PFSK-1 (cell line): ENCODE results near the gene UPF1.

Experiments used
- FOXP2 ChIP-seq: optimal IDR thresholded peaks from 2 replicates; pipeline ENCODE3; 2011; ENCODE audit warnings: borderline replicate concordance, control low read depth, inconsistent platforms; ENCODE audit not compliant: insufficient read depth; ENCODE audit errors: extremely low read length, extremely low read depth
- POLR2AphosphoS5 ChIP-seq: IDR thresholded peaks from 2 replicates; pipeline ENCODE4 v1.6.1; 2012; ENCODE audit warnings: low read depth, mild to moderate bottlenecking, control low read depth, low read length, moderate library complexity
- SIN3A ChIP-seq: IDR thresholded peaks from 2 replicates; pipeline ENCODE4 v1.6.1; 2012; ENCODE audit warnings: mild to moderate bottlenecking, low read length, moderate library complexity, borderline replicate concordance; ENCODE audit not compliant: insufficient read depth
- TAF1 ChIP-seq: IDR thresholded peaks from 2 replicates; pipeline ENCODE4 v1.6.1; 2012; ENCODE audit warnings: low read length, control low read depth, borderline replicate concordance; ENCODE audit not compliant: insufficient read depth
- TF ChIP-seq, protein P1 (sequence below), 2 experiments: IDR thresholded peaks; 2 replicates each; pipeline versions ENCODE4 v1.6.1 to v1.8.0; 2011 to 2012; ENCODE audit warnings: low read depth in 2 of 2, low read length in 2 of 2, control low read depth in 1 of 2, inconsistent platforms in 1 of 2, mild to moderate bottlenecking in 1 of 2, moderate library complexity in 1 of 2; ENCODE audit not compliant: insufficient read depth in 1 of 2

The UPF1 gene

DNA sequence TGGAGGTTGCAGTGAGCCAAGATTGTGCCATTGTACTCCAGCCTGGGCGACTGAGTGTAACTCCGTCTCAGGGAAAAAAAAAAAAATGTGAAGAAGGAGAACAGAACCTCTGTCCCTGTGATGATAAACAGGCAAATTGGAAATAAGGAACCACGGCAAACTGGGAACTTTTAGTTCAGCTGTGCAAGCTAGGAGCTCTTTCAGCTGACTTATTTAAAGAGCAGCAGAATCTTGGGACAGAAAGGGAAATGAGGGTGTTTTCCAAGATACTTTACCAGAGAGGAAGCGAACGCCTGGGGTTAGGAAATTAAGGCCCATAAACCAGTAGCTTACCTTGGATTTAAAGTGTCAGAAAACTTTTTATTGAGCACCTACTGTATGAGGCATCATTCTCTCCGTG is 3.0 kb upstream of the UPF1 start:
- no peak for TF ChIP-seq POLR2AphosphoS5

GRCh38 chr19:18830488-18830887 is 1.3 kb upstream of the UPF1 start:
- TF ChIP-seq TAF1, result no peak
- TF ChIP-seq, protein P1, sequence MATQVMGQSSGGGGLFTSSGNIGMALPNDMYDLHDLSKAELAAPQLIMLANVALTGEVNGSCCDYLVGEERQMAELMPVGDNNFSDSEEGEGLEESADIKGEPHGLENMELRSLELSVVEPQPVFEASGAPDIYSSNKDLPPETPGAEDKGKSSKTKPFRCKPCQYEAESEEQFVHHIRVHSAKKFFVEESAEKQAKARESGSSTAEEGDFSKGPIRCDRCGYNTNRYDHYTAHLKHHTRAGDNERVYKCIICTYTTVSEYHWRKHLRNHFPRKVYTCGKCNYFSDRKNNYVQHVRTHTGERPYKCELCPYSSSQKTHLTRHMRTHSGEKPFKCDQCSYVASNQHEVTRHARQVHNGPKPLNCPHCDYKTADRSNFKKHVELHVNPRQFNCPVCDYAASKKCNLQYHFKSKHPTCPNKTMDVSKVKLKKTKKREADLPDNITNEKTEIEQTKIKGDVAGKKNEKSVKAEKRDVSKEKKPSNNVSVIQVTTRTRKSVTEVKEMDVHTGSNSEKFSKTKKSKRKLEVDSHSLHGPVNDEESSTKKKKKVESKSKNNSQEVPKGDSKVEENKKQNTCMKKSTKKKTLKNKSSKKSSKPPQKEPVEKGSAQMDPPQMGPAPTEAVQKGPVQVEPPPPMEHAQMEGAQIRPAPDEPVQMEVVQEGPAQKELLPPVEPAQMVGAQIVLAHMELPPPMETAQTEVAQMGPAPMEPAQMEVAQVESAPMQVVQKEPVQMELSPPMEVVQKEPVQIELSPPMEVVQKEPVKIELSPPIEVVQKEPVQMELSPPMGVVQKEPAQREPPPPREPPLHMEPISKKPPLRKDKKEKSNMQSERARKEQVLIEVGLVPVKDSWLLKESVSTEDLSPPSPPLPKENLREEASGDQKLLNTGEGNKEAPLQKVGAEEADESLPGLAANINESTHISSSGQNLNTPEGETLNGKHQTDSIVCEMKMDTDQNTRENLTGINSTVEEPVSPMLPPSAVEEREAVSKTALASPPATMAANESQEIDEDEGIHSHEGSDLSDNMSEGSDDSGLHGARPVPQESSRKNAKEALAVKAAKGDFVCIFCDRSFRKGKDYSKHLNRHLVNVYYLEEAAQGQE (IDR thresholded peaks at IDR 0.05; ENCODE audit: insufficient read depth in 1 of 2, low read depth in 2 of 2, low read length in 2 of 2), result no peak

DNA sequence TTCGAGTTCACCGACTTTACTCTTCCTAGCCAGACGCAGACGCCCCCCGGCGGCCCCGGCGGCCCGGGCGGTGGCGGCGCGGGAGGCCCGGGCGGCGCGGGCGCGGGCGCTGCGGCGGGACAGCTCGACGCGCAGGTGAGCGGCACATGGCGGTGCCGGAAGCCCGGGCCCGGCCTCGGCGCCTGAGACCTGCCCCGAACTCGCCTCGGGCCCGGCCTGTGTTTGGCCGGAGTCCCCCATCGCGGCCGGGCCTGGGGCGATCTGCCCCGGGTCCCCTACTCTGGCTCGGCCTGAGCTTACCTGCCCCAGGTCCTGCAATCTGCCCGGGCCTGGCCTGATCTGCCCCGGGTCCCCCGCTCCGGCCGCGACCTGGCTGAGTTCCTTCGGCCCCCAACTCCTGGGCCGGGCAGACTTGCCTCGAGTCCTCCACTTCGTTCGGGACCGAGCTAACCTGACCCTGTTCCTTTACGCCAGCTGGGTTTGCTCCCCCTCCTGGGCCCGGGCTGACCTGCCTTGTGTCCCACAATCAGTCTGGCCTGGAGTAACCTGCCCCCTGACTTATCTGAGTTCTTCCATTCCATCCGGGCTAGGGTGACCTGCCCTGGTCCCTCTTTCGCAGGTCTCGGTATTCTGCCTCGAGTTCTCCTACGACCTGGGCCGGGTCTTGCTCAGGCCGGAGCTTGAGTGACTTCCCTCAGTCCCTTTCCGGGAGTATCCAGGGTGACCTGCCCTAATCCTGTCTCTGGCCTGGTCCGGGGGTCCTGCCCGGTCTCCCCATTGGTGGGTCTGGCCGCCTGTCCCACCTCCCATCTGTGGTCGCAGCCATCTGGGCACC is 764 bp downstream of the UPF1 start:
- TF ChIP-seq FOXP2 (no peak), TAF1 (no peak), POLR2AphosphoS5 (no peak), SIN3A (no peak)
- TF ChIP-seq, protein P1 (IDR thresholded peaks at IDR 0.05; ENCODE audit: insufficient read depth in 1 of 2, low read depth in 2 of 2, low read length in 2 of 2), result no peak

DNA sequence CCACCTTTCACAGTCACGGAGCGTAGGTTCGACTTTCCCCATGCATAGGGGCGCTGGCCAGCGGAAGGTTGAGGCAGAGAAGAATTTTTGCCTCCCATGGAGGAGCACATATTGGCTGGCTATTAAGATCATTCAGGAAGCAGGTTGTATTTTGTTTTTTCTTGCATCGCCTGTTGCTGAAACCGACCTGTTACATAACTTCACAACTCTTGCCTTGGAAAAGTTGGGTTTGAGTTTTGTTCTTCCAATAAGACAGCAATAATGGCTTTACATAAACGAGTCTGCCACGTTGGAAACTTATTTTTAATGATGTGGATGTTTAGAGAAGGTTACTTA is 1.4 kb downstream of the UPF1 start:
- no peak for TF ChIP-seq FOXP2
- TF ChIP-seq SIN3A, result no peak
- TF ChIP-seq, protein P1 (IDR thresholded peaks at IDR 0.05; ENCODE audit: insufficient read depth in 1 of 2, low read depth in 2 of 2, low read length in 2 of 2), result no peak
- no peak for TF ChIP-seq POLR2AphosphoS5
- TF ChIP-seq TAF1, result no peak

DNA sequence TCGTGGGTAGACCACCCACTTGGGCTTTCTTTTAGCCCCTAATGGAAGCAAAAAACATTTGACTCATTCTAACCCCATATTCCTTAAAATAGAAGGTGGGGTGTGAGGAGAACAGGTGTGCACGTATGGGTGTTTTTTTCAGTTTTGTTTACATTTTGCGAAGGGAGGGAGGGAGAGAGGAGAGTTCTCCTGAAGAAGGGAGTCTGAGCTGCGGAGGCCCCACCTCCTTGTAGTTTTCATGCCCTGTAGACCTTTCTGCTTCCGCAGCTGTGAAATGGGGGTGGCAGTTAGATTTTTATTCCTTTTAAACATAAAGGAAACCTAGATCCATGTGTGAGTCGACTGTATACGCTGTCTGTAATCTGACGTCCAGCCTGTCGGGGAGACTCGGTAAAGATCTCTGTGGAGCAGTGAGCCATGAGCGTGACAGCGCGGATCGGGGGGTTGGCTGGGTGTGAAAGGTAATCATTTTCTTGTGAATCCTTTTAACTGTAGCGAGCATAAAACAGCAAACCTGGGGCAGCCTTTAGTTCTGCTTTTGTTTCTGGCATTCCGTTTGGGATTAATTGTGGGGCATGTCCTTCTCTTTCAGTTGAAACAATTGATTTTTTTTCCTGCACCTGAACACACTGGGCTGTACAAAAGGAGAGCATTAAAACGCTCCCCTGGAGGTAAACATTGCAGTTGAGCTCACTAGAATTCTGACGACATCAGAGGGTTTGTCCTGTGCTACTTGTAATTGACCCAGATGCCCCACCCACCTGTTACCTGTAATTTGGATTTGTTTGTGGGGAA is 2.3 kb downstream of the UPF1 start:
- TF ChIP-seq FOXP2 (no peak), TAF1 (no peak), POLR2AphosphoS5 (0 out of 2 replicates have a peak, but pooled peaks have one; percentile 7)
- TF ChIP-seq, protein P1 (IDR thresholded peaks at IDR 0.05; ENCODE audit: insufficient read depth in 1 of 2, low read depth in 2 of 2, low read length in 2 of 2), result no peak
